Measurements from ENCODE around the gene WNT6.

Gene WNT6

GRCh38 chr2:218877331-218877730 is 17.7 kb downstream of the WNT6 start:
- DNase-seq (ENCODE audit: low read depth) = no peak
- TF ChIP-seq CTCF (IDR thresholded peaks at IDR 0.05; ENCODE audit: low read length, missing control alignments) = no peak
- no peak overlapping the region for H3K4me3 ChIP-seq (replicated peaks; ENCODE audit: low read depth, low read length)

- TF ChIP-seq CTCF (IDR thresholded peaks at IDR 0.05; ENCODE audit: low read length, missing control alignments) = no peak
- no peak overlapping the region for H3K4me3 ChIP-seq (replicated peaks; ENCODE audit: low read depth, low read length)
- DNase-seq (ENCODE audit: low read depth) = no peak
Measured at GRCh38 chr2:218877891-218878290, 18.3 kb downstream of the WNT6 start.

- no peak overlapping the region for H3K4me3 ChIP-seq (replicated peaks; ENCODE audit: low read depth, low read length)
- no peak for DNase-seq (ENCODE audit: low read depth)
- no peak for TF ChIP-seq CTCF (IDR thresholded peaks at IDR 0.05; ENCODE audit: low read length, missing control alignments)
Measured at GRCh38 chr2:218878486-218878885, 18.9 kb downstream of the WNT6 start.

- DNase-seq (ENCODE audit: low read depth) = no peak
- no peak for TF ChIP-seq CTCF (IDR thresholded peaks at IDR 0.05; ENCODE audit: low read length, missing control alignments)
- H3K4me3 ChIP-seq (replicated peaks; ENCODE audit: low read depth, low read length) = no peak overlapping the region
Measured at GRCh38 chr2:218878926-218879761, 19.5 kb downstream of the WNT6 start.

- TF ChIP-seq CTCF (IDR thresholded peaks at IDR 0.05; ENCODE audit: low read length, missing control alignments) = no peak
- H3K4me3 ChIP-seq (replicated peaks; ENCODE audit: low read depth, low read length) = no peak overlapping the region
- no peak for DNase-seq (ENCODE audit: low read depth)
Measured at GRCh38 chr2:218879776-218880101, 20.1 kb downstream of the WNT6 start.

GRCh38 chr2:218880102-218880858 is 20.7 kb downstream of the WNT6 start, which contains the start of gene WNT10A:
Gene WNT10A, plus strand, starts transcription at chr2:218880852. Its CDS starts 144 bp downstream, at chr2:218880996.
- TF ChIP-seq CTCF (IDR thresholded peaks at IDR 0.05; ENCODE audit: low read length, missing control alignments) = no peak
- DNase-seq (ENCODE audit: low read depth) = no peak
- no peak within 1 kb of the TSS for H3K4me3 ChIP-seq (replicated peaks; ENCODE audit: low read depth, low read length)

Measured in fibroblast of pulmonary artery (primary cell).